ENCODE measurements around the gene GPR142.

GRCh38 chr17:74350486-74350885, 16.8 kb upstream of the GPR142 start:
- TF ChIP-seq, protein P1, sequence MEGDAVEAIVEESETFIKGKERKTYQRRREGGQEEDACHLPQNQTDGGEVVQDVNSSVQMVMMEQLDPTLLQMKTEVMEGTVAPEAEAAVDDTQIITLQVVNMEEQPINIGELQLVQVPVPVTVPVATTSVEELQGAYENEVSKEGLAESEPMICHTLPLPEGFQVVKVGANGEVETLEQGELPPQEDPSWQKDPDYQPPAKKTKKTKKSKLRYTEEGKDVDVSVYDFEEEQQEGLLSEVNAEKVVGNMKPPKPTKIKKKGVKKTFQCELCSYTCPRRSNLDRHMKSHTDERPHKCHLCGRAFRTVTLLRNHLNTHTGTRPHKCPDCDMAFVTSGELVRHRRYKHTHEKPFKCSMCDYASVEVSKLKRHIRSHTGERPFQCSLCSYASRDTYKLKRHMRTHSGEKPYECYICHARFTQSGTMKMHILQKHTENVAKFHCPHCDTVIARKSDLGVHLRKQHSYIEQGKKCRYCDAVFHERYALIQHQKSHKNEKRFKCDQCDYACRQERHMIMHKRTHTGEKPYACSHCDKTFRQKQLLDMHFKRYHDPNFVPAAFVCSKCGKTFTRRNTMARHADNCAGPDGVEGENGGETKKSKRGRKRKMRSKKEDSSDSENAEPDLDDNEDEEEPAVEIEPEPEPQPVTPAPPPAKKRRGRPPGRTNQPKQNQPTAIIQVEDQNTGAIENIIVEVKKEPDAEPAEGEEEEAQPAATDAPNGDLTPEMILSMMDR (optimal IDR thresholded peaks at IDR 0.05 in 1 of 3, IDR thresholded peaks at IDR 0.05 in 1 of 3, conservative IDR thresholded peaks at IDR 0.05 in 1 of 3; ENCODE audit: extremely low read depth in 1 of 3, insufficient read depth in 2 of 3, low read length in 3 of 3) = no peak
- TF ChIP-seq EZH2 (IDR thresholded peaks at IDR 0.05; ENCODE audit: low read length) = no peak

Data from keratinocyte (primary cell).